HepG2 (cell line): ENCODE data around the gene TEX19. TPM values are rescaled to one million over a fixed set of nuclear protein-coding genes. Genes with fewer than 3 reads are reported as not detected.

Source experiments
- AHR ChIP-seq: IDR thresholded peaks from 2 replicates; pipeline ENCODE4 v1.6.1; 2018; ENCODE audit warnings: missing genetic modification reagents, missing compliant biosample characterization
- ARID4A ChIP-seq: sonication (generic); formaldehyde crosslinking; IDR thresholded peaks from 2 replicates; pipeline ENCODE4 v1.5.0; 2020; ENCODE audit warnings: mild to moderate bottlenecking, missing genetic modification reagents, borderline replicate concordance
- CHD4 ChIP-seq: fragments of 200-600 bp; sonication (generic); IDR thresholded peaks from 2 replicates; pipeline ENCODE4 v1.7.0; 2017; ENCODE audit warnings: mild to moderate bottlenecking, low read length, borderline replicate concordance
- HIVEP1 ChIP-seq: sonication (generic); formaldehyde crosslinking; IDR thresholded peaks from 2 replicates; pipeline ENCODE4 v1.4.0; 2020; ENCODE audit warnings: mild to moderate bottlenecking, missing genetic modification reagents
- KDM3A ChIP-seq: IDR thresholded peaks from 2 replicates; pipeline ENCODE4 v1.6.1; 2018; ENCODE audit warnings: low read depth, missing compliant biosample characterization
- NCOA1 ChIP-seq: sonication (generic); formaldehyde crosslinking; IDR thresholded peaks from 2 replicates; pipeline ENCODE4 v1.9.0; 2021; ENCODE audit warnings: missing genetic modification reagents
- SKI ChIP-seq: fragments of 450-650 bp; IDR thresholded peaks from one replicate; pipeline ENCODE4 v1.6.1; 2018; ENCODE audit warnings: mild to moderate bottlenecking; ENCODE audit not compliant: partially characterized antibody
- TCF7 ChIP-seq: sonication (generic); IDR thresholded peaks from 2 replicates; pipeline ENCODE4 v1.6.1; 2016; ENCODE audit warnings: antibody characterized with exemption, low read depth
- ZFP62 ChIP-seq: sonication (generic); formaldehyde crosslinking; IDR thresholded peaks from 2 replicates; pipeline ENCODE4 v1.4.0; 2020; ENCODE audit warnings: missing genetic modification reagents
- ZNF281 ChIP-seq: sonication (generic); formaldehyde crosslinking; IDR thresholded peaks from 2 replicates; pipeline ENCODE4 v1.4.0; 2020; ENCODE audit warnings: missing genetic modification reagents, borderline replicate concordance
- ZNF335 ChIP-seq: sonication (generic); formaldehyde crosslinking; IDR thresholded peaks from 2 replicates; pipeline ENCODE4 v1.4.0; 2020; ENCODE audit warnings: missing genetic modification reagents
- ZNF709 ChIP-seq: sonication (generic); formaldehyde crosslinking; IDR thresholded peaks from 2 replicates; pipeline ENCODE4 v1.5.0; 2020; ENCODE audit warnings: mild to moderate bottlenecking, missing genetic modification reagents
- ZSCAN25 ChIP-seq: sonication (generic); formaldehyde crosslinking; IDR thresholded peaks from 2 replicates; pipeline ENCODE4 v1.8.0; 2022; ENCODE audit warnings: mild to moderate bottlenecking, missing genetic modification reagents
- ZUFSP ChIP-seq: sonication (generic); formaldehyde crosslinking; IDR thresholded peaks from 2 replicates; pipeline ENCODE4 v1.9.0; 2021; ENCODE audit warnings: missing genetic modification reagents, mild to moderate bottlenecking, borderline replicate concordance
- polyA plus RNA-seq, 8 experiments: library from polyadenylated mRNA; depleted of rRNA in 3 of 8; stranded (reverse) in 7 of 8; unstranded in 1 of 8; fragments of >200 nt; fragmentation: Illumina TruSeq in 4 of 8; extraction: Trizol in 4 of 8; gene quantifications; 2 replicates each; pipeline versions ENCODE4 v1.2.1 to v1.2.3, GENCODE V29; 2011 to 2016; ENCODE audit warnings: low read depth in 4 of 8, missing spikeins in 1 of 8, mixed read lengths in 1 of 8; ENCODE audit not compliant: insufficient read depth in 1 of 8
- total RNA-seq, 5 experiments: library from RNA; depleted of rRNA; stranded (reverse); fragments of >200 nt; fragmentation: Illumina TruSeq; extraction: Trizol; gene quantifications; 2 replicates each; pipeline ENCODE4 v1.2.3, GENCODE V29; 2016; ENCODE audit warnings: low read depth in 1 of 5
- TF ChIP-seq, protein P1 (sequence below): sonication (generic); formaldehyde crosslinking; IDR thresholded peaks from 2 replicates; pipeline ENCODE4 v1.5.1; 2020; ENCODE audit warnings: missing genetic modification reagents, mild to moderate bottlenecking, borderline replicate concordance
- TF ChIP-seq, protein P2 (sequence below): sonication (generic); formaldehyde crosslinking; IDR thresholded peaks from 2 replicates; pipeline ENCODE4 v1.4.0; 2020; ENCODE audit warnings: mild to moderate bottlenecking, missing genetic modification reagents

Gene TEX19
- total and polyA plus RNA-seq, 2 of the 13 experiments (the other 11 are each of a cell fraction or from before 2014, with no cell fraction given): 1.3 to 6.0 TPM

- TF ChIP-seq SKI (peak; percentile 25), HIVEP1 (CRISPR knock-in tag) (peak; percentile 81; the same call in 1 of the 2 replicates), TCF7 (no peak), CHD4 (0 out of 2 replicates have a peak, but pooled peaks have one; percentile 51), NCOA1 (CRISPR knock-in tag) (no peak), ZFP62 (CRISPR knock-in tag) (no peak), ZNF335 (0 out of 2 replicates have a peak, but pooled peaks have one; percentile 25), ARID4A (CRISPR knock-in tag) (peak; percentile 70; the same call in 1 of the 2 replicates), ZUFSP (CRISPR knock-in tag) (no peak), ZSCAN25 (CRISPR knock-in tag) (0 out of 2 replicates have a peak, but pooled peaks have one; percentile 31), ZNF709 (CRISPR knock-in tag) (peak; percentile 80; the same call in 1 of the 2 replicates), AHR (CRISPR knock-in tag) (0 out of 2 replicates have a peak, but pooled peaks have one; percentile 26), ZNF281 (peak; percentile 95), KDM3A (CRISPR knock-in tag) (0 out of 2 replicates have a peak, but pooled peaks have one; percentile 21)
- TF ChIP-seq, protein P1, sequence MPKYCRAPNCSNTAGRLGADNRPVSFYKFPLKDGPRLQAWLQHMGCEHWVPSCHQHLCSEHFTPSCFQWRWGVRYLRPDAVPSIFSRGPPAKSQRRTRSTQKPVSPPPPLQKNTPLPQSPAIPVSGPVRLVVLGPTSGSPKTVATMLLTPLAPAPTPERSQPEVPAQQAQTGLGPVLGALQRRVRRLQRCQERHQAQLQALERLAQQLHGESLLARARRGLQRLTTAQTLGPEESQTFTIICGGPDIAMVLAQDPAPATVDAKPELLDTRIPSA (CRISPR knock-in tag): no peak
- TF ChIP-seq, protein P2, sequence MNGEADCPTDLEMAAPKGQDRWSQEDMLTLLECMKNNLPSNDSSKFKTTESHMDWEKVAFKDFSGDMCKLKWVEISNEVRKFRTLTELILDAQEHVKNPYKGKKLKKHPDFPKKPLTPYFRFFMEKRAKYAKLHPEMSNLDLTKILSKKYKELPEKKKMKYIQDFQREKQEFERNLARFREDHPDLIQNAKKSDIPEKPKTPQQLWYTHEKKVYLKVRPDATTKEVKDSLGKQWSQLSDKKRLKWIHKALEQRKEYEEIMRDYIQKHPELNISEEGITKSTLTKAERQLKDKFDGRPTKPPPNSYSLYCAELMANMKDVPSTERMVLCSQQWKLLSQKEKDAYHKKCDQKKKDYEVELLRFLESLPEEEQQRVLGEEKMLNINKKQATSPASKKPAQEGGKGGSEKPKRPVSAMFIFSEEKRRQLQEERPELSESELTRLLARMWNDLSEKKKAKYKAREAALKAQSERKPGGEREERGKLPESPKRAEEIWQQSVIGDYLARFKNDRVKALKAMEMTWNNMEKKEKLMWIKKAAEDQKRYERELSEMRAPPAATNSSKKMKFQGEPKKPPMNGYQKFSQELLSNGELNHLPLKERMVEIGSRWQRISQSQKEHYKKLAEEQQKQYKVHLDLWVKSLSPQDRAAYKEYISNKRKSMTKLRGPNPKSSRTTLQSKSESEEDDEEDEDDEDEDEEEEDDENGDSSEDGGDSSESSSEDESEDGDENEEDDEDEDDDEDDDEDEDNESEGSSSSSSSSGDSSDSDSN (CRISPR knock-in tag): peak; percentile 34
Measured at GRCh38 chr17:82309656-82310570, 49.1 kb upstream of the TEX19 start (continued).
